ENCODE data around the gene MYH11. TPM values are rescaled to one million over a fixed set of nuclear protein-coding genes. Genes with fewer than 3 reads are reported as not detected.

Gene MYH11
- total and polyA plus RNA-seq, 2 experiments from 2014 or later, result 1.6 to 5.9 TPM

GRCh38 chr16:15819046-15819445 lies 37.8 kb downstream of the MYH11 start:
- Histone ChIP-seq H3K4me3 (no peak overlapping the region), H2AFZ (no peak overlapping the region), H3K9me2 (ENCODE audit: insufficient read depth) (no peaks in the 10 kb centered on the region; the same call in 1 of the 2 replicates), H3K36me3 (ENCODE audit: insufficient read depth) (0 out of 2 replicates have a peak, but pooled peaks cover 5% of the 10 kb centered on the region), H3K4me1 (ENCODE audit: insufficient read depth) (no peaks in the 10 kb centered on the region), H3K27ac (ENCODE audit: low read depth) (no peak overlapping the region), H3F3A (replicated peaks; ENCODE audit: low read depth) (no peaks in the 10 kb centered on the region), H3K79me2 (replicated peaks; ENCODE audit: insufficient read depth) (no peaks in the 10 kb centered on the region), H4K20me1 (replicated peaks; ENCODE audit: insufficient read depth) (no peaks in the 10 kb centered on the region), H3K4me2 (no peak overlapping the region), H3K27me3 (ENCODE audit: insufficient read depth) (no peaks in the 10 kb centered on the region)
- H3K9me3 Mint-ChIP-seq, result peaks cover 24% of the 10 kb centered on the region
- H3K36me3 Mint-ChIP-seq (ENCODE audit: low read depth), result peaks cover 2% of the 10 kb centered on the region; the same call in 1 of the 3 replicates
- DNase-seq (ENCODE audit: low spot score), result no peak
- no peaks in the 10 kb centered on the region for H3K4me1 Mint-ChIP-seq
- H3K27me3 Mint-ChIP-seq (ENCODE audit: insufficient read depth, low read depth, poor library complexity), result peaks cover 1% of the 10 kb centered on the region
- no peak for TF ChIP-seq ZNF331 (CRISPR knock-in tag; IDR thresholded peaks at IDR 0.05; ENCODE audit: low read depth)
- no peak for TF ChIP-seq CTCF (conservative IDR thresholded peaks at IDR 0.05; ENCODE audit: low read depth in 2 of 2)
- no peak for TF ChIP-seq REST (IDR thresholded peaks at IDR 0.05; ENCODE audit: unreplicated experiment)
- TF ChIP-seq CREB1 (CRISPR knock-in tag; IDR thresholded peaks at IDR 0.05; ENCODE audit: low read depth), result no peak
- no peak for TF ChIP-seq ZNF114 (CRISPR knock-in tag; IDR thresholded peaks at IDR 0.05)
- TF ChIP-seq EZH2 (IDR thresholded peaks at IDR 0.05; ENCODE audit: low read depth, unreplicated experiment), result no peak
- TF ChIP-seq POLR2AphosphoS5 (IDR thresholded peaks at IDR 0.05; ENCODE audit: low read depth), result no peak
- no peak overlapping the region for H3K27ac Mint-ChIP-seq
- ATAC-seq, result no peak
- no peak overlapping the region for H3K4me3 Mint-ChIP-seq

DNA sequence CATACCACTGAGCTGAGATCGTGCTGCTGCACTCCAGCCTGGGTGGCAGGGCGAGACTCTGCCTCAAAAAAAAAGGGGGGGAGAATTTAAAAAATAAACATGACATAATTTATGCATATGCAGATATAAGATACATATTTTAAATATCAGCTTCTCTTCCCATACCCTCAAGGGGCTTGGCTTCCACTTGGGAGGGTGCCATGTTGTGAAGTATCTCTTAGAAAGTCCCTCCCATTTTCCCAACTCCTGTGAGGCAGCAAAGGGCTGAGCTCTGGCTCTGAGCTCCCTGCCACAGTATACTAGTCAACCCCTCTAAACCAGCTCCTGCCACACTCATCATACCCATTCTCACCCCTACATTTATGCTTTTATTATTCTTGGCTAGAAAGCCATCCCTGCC lies 39.4 kb downstream of the MYH11 start:
- no peaks in the 10 kb centered on the region for H3F3A ChIP-seq (replicated peaks; ENCODE audit: low read depth)
- no peak overlapping the region for H3K4me3 Mint-ChIP-seq
- H3K9me2 ChIP-seq (ENCODE audit: insufficient read depth), result no peaks in the 10 kb centered on the region; the same call in 1 of the 2 replicates
- no peak overlapping the region for H3K4me2 ChIP-seq
- no peaks in the 10 kb centered on the region for H4K20me1 ChIP-seq (replicated peaks; ENCODE audit: insufficient read depth)
- H3K36me3 ChIP-seq (ENCODE audit: insufficient read depth), result 0 out of 2 replicates have a peak, but pooled peaks cover 5% of the 10 kb centered on the region
- no peak overlapping the region for H3K27ac ChIP-seq (ENCODE audit: low read depth)
- DNase-seq (ENCODE audit: low spot score) (no peak), ATAC-seq (no peak)
- H2AFZ ChIP-seq, result no peak overlapping the region
- no peak overlapping the region for H3K27ac Mint-ChIP-seq
- H3K27me3 ChIP-seq (ENCODE audit: insufficient read depth), result no peaks in the 10 kb centered on the region
- no peaks in the 10 kb centered on the region for H3K4me1 ChIP-seq (ENCODE audit: insufficient read depth)
- H3K9me3 Mint-ChIP-seq, result peaks cover 24% of the 10 kb centered on the region
- H3K36me3 Mint-ChIP-seq (ENCODE audit: low read depth), result peaks cover 2% of the 10 kb centered on the region; the same call in 1 of the 3 replicates
- H3K4me3 ChIP-seq, result no peak overlapping the region
- H3K27me3 Mint-ChIP-seq (ENCODE audit: insufficient read depth, low read depth, poor library complexity), result peaks cover 1% of the 10 kb centered on the region
- no peaks in the 10 kb centered on the region for H3K4me1 Mint-ChIP-seq
- TF ChIP-seq ZNF331 (CRISPR knock-in tag; IDR thresholded peaks at IDR 0.05; ENCODE audit: low read depth) (no peak), EZH2 (IDR thresholded peaks at IDR 0.05; ENCODE audit: low read depth, unreplicated experiment) (no peak), STAT1 (IDR thresholded peaks at IDR 0.05; ENCODE audit: unreplicated experiment) (no peak), ZNF114 (CRISPR knock-in tag; IDR thresholded peaks at IDR 0.05) (no peak), CREB1 (CRISPR knock-in tag; IDR thresholded peaks at IDR 0.05; ENCODE audit: low read depth) (no peak)
- H3K79me2 ChIP-seq (replicated peaks; ENCODE audit: insufficient read depth), result no peaks in the 10 kb centered on the region
